AG04449 (cell line): ENCODE measurements around the gene TCEAL9.

Experiments
- CTCF ChIA-PET: fragments of 350-600 bp; formaldehyde crosslinking; extraction: SDS; loops from one replicate; lab custom pipeline; 2021; ENCODE audit warnings: antibody characterized with exemption; lab: Yijun Ruan, JAX
- POLR2A ChIA-PET: fragments of 400-600, 350-600 bp; formaldehyde crosslinking; extraction: SDS; loops from one replicate; lab custom pipeline; 2020; ENCODE audit warnings: antibody characterized with exemption, inconsistent platforms; lab: Yijun Ruan, JAX
- DNase-seq: peaks from one replicate; pipeline ENCODE4 v3.0.0-alpha.2; 2010; ENCODE audit warnings: low read depth, low spot score
- H3K4me3 ChIP-seq: 2 replicates; pipeline ENCODE4 v1.5.1; 2011; ENCODE audit warnings: low read depth, mild to moderate bottlenecking, control low read depth, low read length
- TF ChIP-seq, protein P1 (sequence below): IDR thresholded peaks from one replicate; pipeline ENCODE4 v1.5.1; 2011; ENCODE audit warnings: mild to moderate bottlenecking, moderate library complexity, low read length, control low read depth, inconsistent platforms; ENCODE audit not compliant: insufficient read depth; ENCODE audit errors: missing control alignments

TCEAL9 gene

GRCh38 chrX:103330681-103331288 lies 25.5 kb upstream of the TCEAL9 start:
- POLR2A ChIA-PET, result no interaction called here
- CTCF ChIA-PET, result interaction anchor here (1.0 kb wide), 1 partner anchor 11 kb away, joined by 3 read pairs; no protein-coding TSS in a partner anchor
- no peak for DNase-seq
- H3K4me3 ChIP-seq, result peak overlapping the region; percentile 52
- TF ChIP-seq, protein P1, sequence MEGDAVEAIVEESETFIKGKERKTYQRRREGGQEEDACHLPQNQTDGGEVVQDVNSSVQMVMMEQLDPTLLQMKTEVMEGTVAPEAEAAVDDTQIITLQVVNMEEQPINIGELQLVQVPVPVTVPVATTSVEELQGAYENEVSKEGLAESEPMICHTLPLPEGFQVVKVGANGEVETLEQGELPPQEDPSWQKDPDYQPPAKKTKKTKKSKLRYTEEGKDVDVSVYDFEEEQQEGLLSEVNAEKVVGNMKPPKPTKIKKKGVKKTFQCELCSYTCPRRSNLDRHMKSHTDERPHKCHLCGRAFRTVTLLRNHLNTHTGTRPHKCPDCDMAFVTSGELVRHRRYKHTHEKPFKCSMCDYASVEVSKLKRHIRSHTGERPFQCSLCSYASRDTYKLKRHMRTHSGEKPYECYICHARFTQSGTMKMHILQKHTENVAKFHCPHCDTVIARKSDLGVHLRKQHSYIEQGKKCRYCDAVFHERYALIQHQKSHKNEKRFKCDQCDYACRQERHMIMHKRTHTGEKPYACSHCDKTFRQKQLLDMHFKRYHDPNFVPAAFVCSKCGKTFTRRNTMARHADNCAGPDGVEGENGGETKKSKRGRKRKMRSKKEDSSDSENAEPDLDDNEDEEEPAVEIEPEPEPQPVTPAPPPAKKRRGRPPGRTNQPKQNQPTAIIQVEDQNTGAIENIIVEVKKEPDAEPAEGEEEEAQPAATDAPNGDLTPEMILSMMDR, result no peak

DNA sequence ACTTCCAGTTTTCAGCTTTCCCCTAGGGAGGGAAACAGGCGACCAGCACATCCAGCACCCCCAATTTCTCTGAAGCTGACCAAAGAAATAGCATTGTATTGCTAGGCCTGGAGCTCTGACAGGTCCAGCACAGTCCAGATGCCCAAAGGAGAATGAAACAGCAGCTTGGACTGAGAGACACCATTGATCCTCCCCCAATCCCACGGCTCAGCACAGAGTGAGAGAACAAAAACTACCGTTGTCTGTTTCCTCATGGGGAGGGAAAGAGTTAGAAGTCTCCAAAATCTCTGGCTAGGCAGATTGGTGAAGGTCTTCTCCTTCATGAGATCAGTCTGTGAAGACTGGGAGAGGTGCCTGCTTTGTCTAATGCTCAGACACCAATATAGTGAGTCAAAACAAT lies 17.6 kb upstream of the TCEAL9 start:
- POLR2A ChIA-PET, result no interaction called here
- no peak for DNase-seq
- H3K4me3 ChIP-seq, result no peak overlapping the region
- CTCF ChIA-PET, result interaction anchor here (0.6 to 2.3 kb wide), 3 partner anchors 126 to 179 kb away, joined by 3 to 12 read pairs (median 3); no protein-coding TSS in a partner anchor
- TF ChIP-seq, protein P1, result no peak

DNA sequence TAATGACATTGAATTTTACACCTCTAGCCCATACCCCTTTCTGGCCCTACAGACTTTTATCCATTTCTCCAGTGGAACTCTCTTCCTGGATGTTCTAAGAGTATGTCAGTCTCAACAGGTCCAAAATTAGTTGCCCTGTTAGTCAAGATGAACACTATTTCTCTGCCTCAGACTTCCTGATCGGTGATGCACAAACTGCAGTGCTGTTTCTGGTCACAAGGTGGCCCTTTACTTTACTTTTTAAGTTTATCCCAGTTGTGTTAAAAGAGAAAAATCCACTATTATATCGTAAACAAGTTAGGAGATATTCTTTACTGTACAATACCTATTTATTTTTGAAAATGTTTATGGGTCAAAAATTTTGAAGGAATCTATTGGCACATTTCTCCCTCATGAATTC lies 13.2 kb upstream of the TCEAL9 start:
- TF ChIP-seq, protein P1, result peak; percentile 50
- H3K4me3 ChIP-seq, result no peak overlapping the region
- ChIA-PET CTCF (interaction anchor here (0.7 to 2.1 kb wide), 9 partner anchors 12 to 133 kb away, joined by 3 to 45 read pairs (median 4); partner anchors contain the start of gene TCEAL9), POLR2A (no interaction called here)
- no peak for DNase-seq

GRCh38 chrX:103344606-103345005 lies 11.7 kb upstream of the TCEAL9 start:
- no peak overlapping the region for H3K4me3 ChIP-seq
- TF ChIP-seq, protein P1, result no peak
- DNase-seq, result no peak
- CTCF ChIA-PET, result no interaction called here
- POLR2A ChIA-PET, result no interaction called here

- TF ChIP-seq, protein P1, result no peak
- no peak overlapping the region for H3K4me3 ChIP-seq
- CTCF ChIA-PET, result interaction anchor here (0.8 to 1.0 kb wide), 2 partner anchors 8 to 16 kb away, joined by 3 to 4 read pairs; no protein-coding TSS in a partner anchor
Observed at GRCh38 chrX:103347682-103348397, 8.5 kb upstream of the TCEAL9 start.

GRCh38 chrX:103356858-103357257 lies 552 bp downstream of the TCEAL9 start:
- TF ChIP-seq, protein P1, result no peak
- no peak for DNase-seq
- peak overlapping the region; percentile 79 for H3K4me3 ChIP-seq
- CTCF ChIA-PET, result interaction anchor here (1.1 to 2.1 kb wide), 2 partner anchors 14 to 107 kb away, joined by 8 to 12 read pairs; no protein-coding TSS in a partner anchor
- POLR2A ChIA-PET, result no interaction called here

More at GRCh38 chrX:103347682-103348397, 8.5 kb upstream of the TCEAL9 start:
- POLR2A ChIA-PET, result no interaction called here
- no peak for DNase-seq
